ENCODE measurements around the gene UBAC1. TPM values are rescaled to one million over a fixed set of nuclear protein-coding genes. Genes with fewer than 3 reads are reported as not detected.

Gene UBAC1
- total RNA-seq, 2 experiments from 2014 or later = 41.7 to 42.8 TPM

- POLR2A ChIA-PET = no interaction called here
- peaks cover 37% of the 10 kb centered on the region for H3K36me3 Mint-ChIP-seq (ENCODE audit: low read depth)
- intact Hi-C loops (cut with DNase I, micrococcal nuclease) = loop anchor here in 1 of 2 experiments (10.0 kb wide), 1 partner anchor 955 kb away; the partner anchor contains the start of gene TRAF2
Observed at GRCh38 chr9:135929656-135930445, 31.3 kb downstream of the UBAC1 start.

GRCh38 chr9:135928731-135929655 lies 32.2 kb downstream of the UBAC1 start:
- Mint-ChIP-seq H3K27me3 (no peaks in the 10 kb centered on the region), H3K27ac (no peak overlapping the region), H3K36me3 (ENCODE audit: low read depth) (peaks cover 38% of the 10 kb centered on the region), H3K9me3 (ENCODE audit: low read depth) (no peaks in the 10 kb centered on the region), H3K4me1 (peaks cover 39% of the 10 kb centered on the region), H3K4me3 (no peak overlapping the region)
- intact Hi-C loops (cut with DNase I, micrococcal nuclease) = loop anchor here in 1 of 2 experiments (10.0 kb wide), 1 partner anchor 956 kb away; the partner anchor contains the start of gene TRAF2
- POLR2A ChIA-PET = no interaction called here
- DNase-seq (no peak), ATAC-seq (no peak)
- CTCF ChIA-PET = no interaction called here

More at GRCh38 chr9:135929656-135930445, 31.3 kb downstream of the UBAC1 start:
- no peaks in the 10 kb centered on the region for H3K9me3 Mint-ChIP-seq (ENCODE audit: low read depth)
- peaks cover 33% of the 10 kb centered on the region for H3K4me1 Mint-ChIP-seq
- ATAC-seq (no peak), DNase-seq (no peak)
- no peak overlapping the region for H3K4me3 Mint-ChIP-seq
- CTCF ChIA-PET = interaction anchor here (0.5 kb wide), 1 partner anchor 52 kb away, joined by 3 read pairs; no protein-coding TSS in a partner anchor
- H3K27me3 Mint-ChIP-seq = no peaks in the 10 kb centered on the region
- no peak overlapping the region for H3K27ac Mint-ChIP-seq

- peaks cover 39% of the 10 kb centered on the region for H3K4me1 Mint-ChIP-seq
- ChIA-PET POLR2A (no interaction called here), CTCF (no interaction called here)
- ATAC-seq (no peak), DNase-seq (no peak)
- H3K27ac Mint-ChIP-seq = no peak overlapping the region
- intact Hi-C loops (cut with DNase I, micrococcal nuclease) = loop anchor here in 1 of 2 experiments (10.0 kb wide), 1 partner anchor 957 kb away; the partner anchor contains the start of gene TRAF2
- peaks cover 33% of the 10 kb centered on the region for H3K36me3 Mint-ChIP-seq (ENCODE audit: low read depth)
- H3K4me3 Mint-ChIP-seq = no peak overlapping the region
- H3K9me3 Mint-ChIP-seq (ENCODE audit: low read depth) = no peaks in the 10 kb centered on the region
- H3K27me3 Mint-ChIP-seq = no peaks in the 10 kb centered on the region
Observed at GRCh38 chr9:135928074-135928730, 33.0 kb downstream of the UBAC1 start.

GRCh38 chr9:135927195-135928013 lies 33.8 kb downstream of the UBAC1 start:
- Mint-ChIP-seq H3K27ac (no peak overlapping the region), H3K27me3 (no peaks in the 10 kb centered on the region)
- CTCF ChIA-PET = no interaction called here

GRCh38 chr9:135926402-135927194 lies 34.6 kb downstream of the UBAC1 start:
- DNase-seq (peak; percentile 95), ATAC-seq (peak; percentile 91)
- Mint-ChIP-seq H3K9me3 (ENCODE audit: low read depth) (no peaks in the 10 kb centered on the region), H3K36me3 (ENCODE audit: low read depth) (peaks cover 25% of the 10 kb centered on the region), H3K27me3 (no peaks in the 10 kb centered on the region), H3K4me1 (peaks cover 39% of the 10 kb centered on the region), H3K4me3 (peak overlapping the region; percentile 19), H3K27ac (peak overlapping the region; percentile 94)
- intact Hi-C loops (cut with DNase I, micrococcal nuclease) = loop anchor here (1.0 to 10.0 kb wide), 3 partner anchors 34 to 958 kb away; partner anchors contain the start of genes UBAC1 (in 2 of the 2) and TRAF2 (in 1 of the 2)
- ChIA-PET POLR2A (no interaction called here), CTCF (interaction anchor here (1.9 to 2.3 kb wide), 2 partner anchors 22 to 34 kb away, joined by 4 to 11 read pairs; partner anchors contain the start of gene UBAC1)

More at GRCh38 chr9:135927195-135928013, 33.8 kb downstream of the UBAC1 start:
- DNase-seq = no peak
- H3K4me3 Mint-ChIP-seq = no peak overlapping the region
- H3K9me3 Mint-ChIP-seq (ENCODE audit: low read depth) = no peaks in the 10 kb centered on the region
- peaks cover 39% of the 10 kb centered on the region for H3K4me1 Mint-ChIP-seq
- H3K36me3 Mint-ChIP-seq (ENCODE audit: low read depth) = peaks cover 29% of the 10 kb centered on the region
- intact Hi-C loops (cut with DNase I, micrococcal nuclease) = loop anchor here (1.0 to 10.0 kb wide), 3 partner anchors 33 to 957 kb away; partner anchors contain the start of genes UBAC1 (in 2 of the 2) and TRAF2 (in 1 of the 2)
- no peak for ATAC-seq
- POLR2A ChIA-PET = no interaction called here

GRCh38 chr9:135925496-135926133 lies 35.6 kb downstream of the UBAC1 start:
- POLR2A ChIA-PET = interaction anchor here (1.0 to 1.5 kb wide), 4 partner anchors 15 to 36 kb away, joined by 3 to 12 read pairs (median 4); partner anchors contain the start of genes CAMSAP1 and UBAC1
- H3K9me3 Mint-ChIP-seq (ENCODE audit: low read depth) = no peaks in the 10 kb centered on the region
- peak overlapping the region; percentile 94 for H3K27ac Mint-ChIP-seq
- DNase-seq = peak; percentile 94
- peaks cover 16% of the 10 kb centered on the region for H3K36me3 Mint-ChIP-seq (ENCODE audit: low read depth)
- intact Hi-C loops (cut with DNase I, micrococcal nuclease) = loop anchor here (1.0 to 10.0 kb wide), 6 partner anchors 14 to 959 kb away; partner anchors contain the start of genes TRAF2 (in 1 of the 2) and UBAC1 (in 1 of the 2)
- peaks cover 39% of the 10 kb centered on the region for H3K4me1 Mint-ChIP-seq
- CTCF ChIA-PET = interaction anchor here (0.6 to 2.3 kb wide), 5 partner anchors 21 to 62 kb away, joined by 3 to 11 read pairs (median 4); partner anchors contain the start of gene UBAC1
- ATAC-seq = peak; percentile 54
- no peaks in the 10 kb centered on the region for H3K27me3 Mint-ChIP-seq
- peak overlapping the region; percentile 19 for H3K4me3 Mint-ChIP-seq

GRCh38 chr9:135924628-135925338 lies 36.4 kb downstream of the UBAC1 start:
- ATAC-seq = no peak
- DNase-seq = peak; percentile 64
- no peaks in the 10 kb centered on the region for H3K9me3 Mint-ChIP-seq (ENCODE audit: low read depth)
- CTCF ChIA-PET = interaction anchor here (0.6 to 2.3 kb wide), 6 partner anchors 15 to 61 kb away, joined by 3 to 11 read pairs (median 4); partner anchors contain the start of gene UBAC1
- peaks cover 12% of the 10 kb centered on the region for H3K36me3 Mint-ChIP-seq (ENCODE audit: low read depth)
- no peaks in the 10 kb centered on the region for H3K27me3 Mint-ChIP-seq
- H3K4me1 Mint-ChIP-seq = peaks cover 39% of the 10 kb centered on the region
- POLR2A ChIA-PET = interaction anchor here (0.6 to 1.5 kb wide), 5 partner anchors 16 to 37 kb away, joined by 3 to 12 read pairs (median 4); partner anchors contain the start of genes CAMSAP1 and UBAC1
- H3K27ac Mint-ChIP-seq = peak overlapping the region; percentile 94
- intact Hi-C loops (cut with DNase I, micrococcal nuclease) = loop anchor here (1.0 to 10.0 kb wide), 5 partner anchors 15 to 960 kb away; partner anchors contain the start of gene TRAF2 (in 1 of the 2)
- H3K4me3 Mint-ChIP-seq = peak overlapping the region; percentile 19

GRCh38 chr9:135923508-135923907 lies 37.7 kb downstream of the UBAC1 start:
- peaks cover 9% of the 10 kb centered on the region for H3K9me3 Mint-ChIP-seq (ENCODE audit: low read depth)
- POLR2A ChIA-PET = no interaction called here
- CTCF ChIA-PET = interaction anchor here (1.3 kb wide), 1 partner anchor 58 kb away, joined by 3 read pairs; no protein-coding TSS in a partner anchor
- no peak overlapping the region for H3K27ac Mint-ChIP-seq
- intact Hi-C loops (cut with DNase I, micrococcal nuclease) = loop anchor here in 1 of 2 experiments (10.0 kb wide), 1 partner anchor 961 kb away; the partner anchor contains the start of gene TRAF2
- no peak overlapping the region for H3K4me3 Mint-ChIP-seq
- ATAC-seq = no peak
- no peak for DNase-seq
- H3K4me1 Mint-ChIP-seq = peaks cover 39% of the 10 kb centered on the region
- H3K36me3 Mint-ChIP-seq (ENCODE audit: low read depth) = peaks cover 16% of the 10 kb centered on the region
- H3K27me3 Mint-ChIP-seq = no peaks in the 10 kb centered on the region

All from activated CD4-positive, alpha-beta T cell treated with anti-CD3 and anti-CD28 coated beads for 36 hours (primary cell).